K562 (cell line): ENCODE data around the gene COX5A. TPM values are rescaled to one million over a fixed set of nuclear protein-coding genes. Genes with fewer than 3 reads are reported as not detected.

Experiments used
- ARHGAP35 ChIP-seq: fragments of 450-650 bp; IDR thresholded peaks from 2 replicates; pipeline ENCODE4 v1.6.1; 2018; ENCODE audit not compliant: partially characterized antibody
- ARID1B ChIP-seq: fragments of 450-650 bp; IDR thresholded peaks from 2 replicates; pipeline ENCODE4 v1.6.1; 2016; ENCODE audit warnings: antibody characterized with exemption, mild to moderate bottlenecking, inconsistent platforms
- ARID2 ChIP-seq: fragments of 450-650 bp; IDR thresholded peaks from 2 replicates; pipeline ENCODE4 v1.6.1; 2017; ENCODE audit warnings: antibody characterized with exemption, mild to moderate bottlenecking
- CLOCK ChIP-seq: fragments of 250-450 bp; sonication (Bioruptor Pico); IDR thresholded peaks from 2 replicates; pipeline ENCODE4 v1.4.0; 2020; ENCODE audit warnings: mild to moderate bottlenecking, moderate library complexity, borderline replicate concordance
- FOXJ2 ChIP-seq: fragments of 200-800 bp; sonication (Bioruptor generic); IDR thresholded peaks from 2 replicates; pipeline ENCODE4 v1.6.1; 2016; ENCODE audit warnings: missing genetic modification characterization, missing compliant biosample characterization
- FOXK1 ChIP-seq: sonication (generic); formaldehyde crosslinking; IDR thresholded peaks from 2 replicates; pipeline ENCODE4 v1.8.0; 2022; ENCODE audit warnings: missing genetic modification reagents, mild to moderate bottlenecking, borderline replicate concordance
- HDAC3 ChIP-seq: fragments of 450-650 bp; IDR thresholded peaks from 2 replicates; pipeline ENCODE4 v1.6.1; 2018; ENCODE audit warnings: borderline replicate concordance, mild to moderate bottlenecking, moderate library complexity; ENCODE audit not compliant: partially characterized antibody
- HNRNPUL1 ChIP-seq: fragments of 200-400 bp; formaldehyde crosslinking; IDR thresholded peaks from 2 replicates; pipeline ENCODE4 v1.6.1; 2017; ENCODE audit warnings: low read length
- NFRKB ChIP-seq: fragments of 450-650 bp; IDR thresholded peaks from 2 replicates; pipeline ENCODE4 v1.6.1; 2016; ENCODE audit warnings: low read depth
- RBM14 ChIP-seq: fragments of 200-400 bp; formaldehyde crosslinking; IDR thresholded peaks from 2 replicates; pipeline ENCODE4 v1.6.1; 2018; ENCODE audit warnings: low read depth, mild to moderate bottlenecking, low read length, moderate library complexity, borderline replicate concordance; ENCODE audit not compliant: insufficient read depth
- RREB1 ChIP-seq: fragments of 250-450 bp; sonication (Bioruptor Pico); IDR thresholded peaks from 2 replicates; pipeline ENCODE4 v1.4.0; 2020
- TFAP4 ChIP-seq: sonication (generic); formaldehyde crosslinking; IDR thresholded peaks from 2 replicates; pipeline ENCODE4 v1.8.0; 2022; ENCODE audit warnings: missing genetic modification reagents, mild to moderate bottlenecking, moderate library complexity, borderline replicate concordance
- USF2 ChIP-seq: sonication (generic); formaldehyde crosslinking; IDR thresholded peaks from 2 replicates; pipeline ENCODE4 v1.5.0; 2020; ENCODE audit warnings: missing genetic modification reagents
- ZNF449 ChIP-seq: fragments of 250-450 bp; sonication (Bioruptor Pico); IDR thresholded peaks from 2 replicates; pipeline ENCODE4 v1.8.0; 2022; ENCODE audit warnings: moderate library complexity, mild to moderate bottlenecking, inconsistent platforms
- polyA plus RNA-seq, 8 experiments: library from polyadenylated mRNA; depleted of rRNA in 4 of 8; stranded (reverse) in 5 of 8; unstranded in 3 of 8; fragments of >200 nt; fragmentation: Nextera tagmentation in 2 of 8; fragmentation: Illumina TruSeq in 1 of 8; extraction: Ambion mirVana in 2 of 8; extraction: Trizol in 1 of 8; gene quantifications; 2 replicates each; pipeline versions ENCODE4 v1.2.1 to v1.2.3, GENCODE V29; 2011 to 2014; ENCODE audit warnings: inconsistent platforms in 1 of 8, missing spikeins in 1 of 8
- total RNA-seq, 7 experiments: library from RNA; depleted of rRNA in 6 of 7; stranded (reverse); fragments of >200 nt in 6 of 7; fragmentation: Illumina TruSeq in 2 of 7; extraction: Trizol in 2 of 7; gene quantifications; 2 replicates each; pipeline versions ENCODE4 v1.2.1 to v1.2.3, GENCODE V29; 2011 to 2021; ENCODE audit warnings: low replicate concordance in 1 of 7

COX5A gene
- total and polyA plus RNA-seq, 9 of the 15 experiments (the other 6 are each of a cell fraction or from before 2014, with no cell fraction given), result 86.8 to 553 (median 371) TPM

- TF ChIP-seq CLOCK (no peak), USF2 (no peak), ARID1B (peak; percentile 99), ARID2 (no peak), HDAC3 (peak; percentile 91), FOXK1 (no peak), FOXJ2 (tag) (peak; percentile 55; the same call in 1 of the 2 replicates), TFAP4 (CRISPR knock-in tag) (peak; percentile 99), ARHGAP35 (no peak), NFRKB (no peak), ZNF449 (CRISPR knock-in tag) (peak; percentile 84; the same call in 1 of the 2 replicates), RBM14 (no peak), HNRNPUL1 (no peak), RREB1 (CRISPR knock-in tag) (no peak)
Observed at GRCh38 chr15:74954515-74954914, 16.6 kb upstream of the COX5A start (continued).
